ENCODE data around the gene TMEM150B. TPM values are rescaled to one million over a fixed set of nuclear protein-coding genes. Genes with fewer than 3 reads are reported as not detected.

TMEM150B gene
- total and polyA plus RNA-seq, 9 of the 15 experiments (the other 6 are each of a cell fraction or from before 2014, with no cell fraction given): 0.47 to 1.3 (median 0.74) TPM; not detected in 2

DNA sequence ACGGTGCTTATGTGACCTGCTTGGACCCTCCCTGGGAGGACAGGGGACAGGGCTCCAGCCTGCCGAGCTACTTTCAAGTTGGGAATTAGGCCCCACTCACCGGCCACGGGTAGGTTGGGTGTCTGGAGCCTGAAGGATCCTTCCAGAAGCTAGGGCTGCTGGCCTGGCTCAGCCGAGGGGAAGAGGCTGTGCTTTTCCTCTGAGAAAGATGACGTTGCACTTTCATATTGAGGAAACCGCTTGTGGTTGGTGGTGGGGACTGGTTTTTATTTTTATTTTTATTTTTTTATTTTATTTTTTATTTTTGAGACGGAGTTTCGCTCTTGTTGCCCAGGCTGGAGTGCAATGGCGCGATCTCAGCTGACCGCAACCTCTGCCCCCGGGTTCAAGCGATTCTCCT, at the start of gene TMEM150B (continued):
- TF ChIP-seq JUND (IDR thresholded peaks at IDR 0.05; ENCODE audit: borderline replicate concordance, low read depth, low read length) (no peak), JUND (tag; IDR thresholded peaks at IDR 0.05; ENCODE audit: borderline replicate concordance, low read depth, low read length) (no peak; the same call in 2 of the 3 replicates), MAFK (IDR thresholded peaks at IDR 0.05; ENCODE audit: low read length) (peak; percentile 87), SAFB (IDR thresholded peaks at IDR 0.05; ENCODE audit: borderline replicate concordance, low read depth, low read length) (no peak), POLR3G (IDR thresholded peaks at IDR 0.05; ENCODE audit: extremely low read depth, insufficient read length, insufficient replicate concordance) (no peak), ZSCAN32 (CRISPR knock-in tag; IDR thresholded peaks at IDR 0.05) (no peak), RCOR1 (IDR thresholded peaks at IDR 0.05; ENCODE audit: borderline replicate concordance in 1 of 2, low read depth in 2 of 2, low read length in 2 of 2) (no peak), RFX1 (IDR thresholded peaks at IDR 0.05) (no peak), ARID1B (IDR thresholded peaks at IDR 0.05) (peak; percentile 54), ERF (CRISPR knock-in tag; IDR thresholded peaks at IDR 0.05) (no peak), NCOA1 (IDR thresholded peaks at IDR 0.05; ENCODE audit: low read depth) (no peak), RB1 (IDR thresholded peaks at IDR 0.05; ENCODE audit: low read depth) (no peak), ELF2 (CRISPR knock-in tag; IDR thresholded peaks at IDR 0.05) (no peak), HMGN3 (IDR thresholded peaks at IDR 0.05; ENCODE audit: borderline replicate concordance, extremely low read depth, insufficient read length, low read depth, low read length) (no peak), ZNF764 (CRISPR knock-in tag; IDR thresholded peaks at IDR 0.05; ENCODE audit: low read depth) (no peak), CC2D1A (IDR thresholded peaks at IDR 0.05) (no peak), NR2F6 (CRISPR knock-in tag; IDR thresholded peaks at IDR 0.05) (no peak), ZNF24 (IDR thresholded peaks at IDR 0.05) (no peak), MAFF (IDR thresholded peaks at IDR 0.05; ENCODE audit: low read length) (peak; percentile 87), ZNF445 (CRISPR knock-in tag; IDR thresholded peaks at IDR 0.05; ENCODE audit: low read depth) (no peak), NCOA6 (IDR thresholded peaks at IDR 0.05) (no peak), BACH1 (tag; IDR thresholded peaks at IDR 0.05) (peak; percentile 63; the same call in 1 of the 2 replicates), MEF2A (IDR thresholded peaks at IDR 0.05; ENCODE audit: control insufficient read depth, low read depth, low read length) (no peak), HLTF (IDR thresholded peaks at IDR 0.05) (no peak), ZC3H8 (IDR thresholded peaks at IDR 0.05) (no peak)
- TF ChIP-seq, protein P1, sequence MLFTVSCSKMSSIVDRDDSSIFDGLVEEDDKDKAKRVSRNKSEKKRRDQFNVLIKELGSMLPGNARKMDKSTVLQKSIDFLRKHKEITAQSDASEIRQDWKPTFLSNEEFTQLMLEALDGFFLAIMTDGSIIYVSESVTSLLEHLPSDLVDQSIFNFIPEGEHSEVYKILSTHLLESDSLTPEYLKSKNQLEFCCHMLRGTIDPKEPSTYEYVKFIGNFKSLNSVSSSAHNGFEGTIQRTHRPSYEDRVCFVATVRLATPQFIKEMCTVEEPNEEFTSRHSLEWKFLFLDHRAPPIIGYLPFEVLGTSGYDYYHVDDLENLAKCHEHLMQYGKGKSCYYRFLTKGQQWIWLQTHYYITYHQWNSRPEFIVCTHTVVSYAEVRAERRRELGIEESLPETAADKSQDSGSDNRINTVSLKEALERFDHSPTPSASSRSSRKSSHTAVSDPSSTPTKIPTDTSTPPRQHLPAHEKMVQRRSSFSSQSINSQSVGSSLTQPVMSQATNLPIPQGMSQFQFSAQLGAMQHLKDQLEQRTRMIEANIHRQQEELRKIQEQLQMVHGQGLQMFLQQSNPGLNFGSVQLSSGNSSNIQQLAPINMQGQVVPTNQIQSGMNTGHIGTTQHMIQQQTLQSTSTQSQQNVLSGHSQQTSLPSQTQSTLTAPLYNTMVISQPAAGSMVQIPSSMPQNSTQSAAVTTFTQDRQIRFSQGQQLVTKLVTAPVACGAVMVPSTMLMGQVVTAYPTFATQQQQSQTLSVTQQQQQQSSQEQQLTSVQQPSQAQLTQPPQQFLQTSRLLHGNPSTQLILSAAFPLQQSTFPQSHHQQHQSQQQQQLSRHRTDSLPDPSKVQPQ (CRISPR knock-in tag; IDR thresholded peaks at IDR 0.05; ENCODE audit: borderline replicate concordance): no peak
- TF ChIP-seq, protein P2, sequence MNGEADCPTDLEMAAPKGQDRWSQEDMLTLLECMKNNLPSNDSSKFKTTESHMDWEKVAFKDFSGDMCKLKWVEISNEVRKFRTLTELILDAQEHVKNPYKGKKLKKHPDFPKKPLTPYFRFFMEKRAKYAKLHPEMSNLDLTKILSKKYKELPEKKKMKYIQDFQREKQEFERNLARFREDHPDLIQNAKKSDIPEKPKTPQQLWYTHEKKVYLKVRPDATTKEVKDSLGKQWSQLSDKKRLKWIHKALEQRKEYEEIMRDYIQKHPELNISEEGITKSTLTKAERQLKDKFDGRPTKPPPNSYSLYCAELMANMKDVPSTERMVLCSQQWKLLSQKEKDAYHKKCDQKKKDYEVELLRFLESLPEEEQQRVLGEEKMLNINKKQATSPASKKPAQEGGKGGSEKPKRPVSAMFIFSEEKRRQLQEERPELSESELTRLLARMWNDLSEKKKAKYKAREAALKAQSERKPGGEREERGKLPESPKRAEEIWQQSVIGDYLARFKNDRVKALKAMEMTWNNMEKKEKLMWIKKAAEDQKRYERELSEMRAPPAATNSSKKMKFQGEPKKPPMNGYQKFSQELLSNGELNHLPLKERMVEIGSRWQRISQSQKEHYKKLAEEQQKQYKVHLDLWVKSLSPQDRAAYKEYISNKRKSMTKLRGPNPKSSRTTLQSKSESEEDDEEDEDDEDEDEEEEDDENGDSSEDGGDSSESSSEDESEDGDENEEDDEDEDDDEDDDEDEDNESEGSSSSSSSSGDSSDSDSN (IDR thresholded peaks at IDR 0.05; ENCODE audit: borderline replicate concordance in 1 of 2, low read depth in 2 of 2, low read length in 2 of 2): no peak
- TF ChIP-seq, protein P3, sequence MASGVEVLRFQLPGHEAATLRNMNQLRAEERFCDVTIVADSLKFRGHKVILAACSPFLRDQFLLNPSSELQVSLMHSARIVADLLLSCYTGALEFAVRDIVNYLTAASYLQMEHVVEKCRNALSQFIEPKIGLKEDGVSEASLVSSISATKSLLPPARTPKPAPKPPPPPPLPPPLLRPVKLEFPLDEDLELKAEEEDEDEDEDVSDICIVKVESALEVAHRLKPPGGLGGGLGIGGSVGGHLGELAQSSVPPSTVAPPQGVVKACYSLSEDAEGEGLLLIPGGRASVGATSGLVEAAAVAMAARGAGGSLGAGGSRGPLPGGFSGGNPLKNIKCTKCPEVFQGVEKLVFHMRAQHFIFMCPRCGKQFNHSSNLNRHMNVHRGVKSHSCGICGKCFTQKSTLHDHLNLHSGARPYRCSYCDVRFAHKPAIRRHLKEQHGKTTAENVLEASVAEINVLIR (CRISPR knock-in tag; IDR thresholded peaks at IDR 0.05): no peak

Measured in K562 (cell line).